Endothelial cell of umbilical vein (primary cell): ENCODE data around the gene RANBP17. TPM values are rescaled to one million over a fixed set of nuclear protein-coding genes. Genes with fewer than 3 reads are reported as not detected.

ENCODE experiments used
- BruUV-seq: library from RNA; stranded (reverse); fragments of 400-500 nt; replicated peaks from 2 replicates; lab custom pipeline; 2021; lab: Mats Ljungman, UMichigan
- CTCF ChIA-PET: fragments of 300-600, 350-600 bp; sonication (Branson Sonifier 250); formaldehyde crosslinking; loops from one replicate; lab custom pipeline; 2021; ENCODE audit warnings: antibody characterized with exemption, inconsistent platforms; lab: Charles Lee
- POLR2A ChIA-PET: fragments of 300-600, 350-600 bp; sonication (Branson Sonifier 250); formaldehyde crosslinking; loops from one replicate; lab custom pipeline; 2021; ENCODE audit warnings: antibody characterized with exemption, inconsistent platforms; lab: Charles Lee
- DNase-seq: peaks from one replicate; pipeline ENCODE4 v3.0.0-alpha.2; 2011; ENCODE audit warnings: low read depth, low spot score
- FAIRE-seq: peaks from 2 replicates; lab custom pipeline; 2011; peaks lifted over from hg19 to GRCh38; lab: Jason Lieb, UNC
- H2AFZ ChIP-seq: 2 replicates; pipeline ENCODE4 v1.6.0; 2012; ENCODE audit warnings: low read depth, low read length, control low read depth, inconsistent platforms
- H3K27ac ChIP-seq: 2 replicates; pipeline ENCODE4 v1.5.1; 2011; ENCODE audit warnings: low read depth, mild to moderate bottlenecking, control low read depth, low read length, moderate library complexity; ENCODE audit not compliant: insufficient read depth
- H3K27me3 ChIP-seq, 2 experiments: 2 replicates each; pipeline versions ENCODE4 v1.6.0 to v1.6.1; 2011; ENCODE audit warnings: low read length in 2 of 2, mixed read lengths in 1 of 2; ENCODE audit not compliant: control insufficient read depth in 2 of 2, insufficient read depth in 2 of 2
- H3K36me3 ChIP-seq, 2 experiments: 2 replicates in 1 of 2; 3 replicates in 1 of 2; pipeline ENCODE4 v1.5.1; 2011; ENCODE audit warnings: low read length in 2 of 2, mild to moderate bottlenecking in 1 of 2, moderate library complexity in 1 of 2; ENCODE audit not compliant: control insufficient read depth in 2 of 2, insufficient read depth in 2 of 2; ENCODE audit errors: extremely low read depth in 1 of 2
- H3K4me1 ChIP-seq: 3 replicates; pipeline ENCODE4 v1.5.1; 2011; ENCODE audit warnings: mild to moderate bottlenecking, low read length; ENCODE audit not compliant: control insufficient read depth, insufficient read depth; ENCODE audit errors: extremely low read depth
- H3K4me2 ChIP-seq: 2 replicates; pipeline ENCODE4 v1.6.1; 2011; ENCODE audit warnings: low read length, control low read depth, mixed read lengths; ENCODE audit not compliant: insufficient read depth
- H3K4me3 ChIP-seq, 3 experiments: fragments of 200-600 bp in 1 of 3; sonication (generic), shearing (Covaris generic) in 1 of 3; replicated peaks in 1 of 3; 2 replicates each; pipeline ENCODE4 v1.5.1; 2011 to 2016; ENCODE audit warnings: control low read depth in 3 of 3, low read length in 3 of 3, mild to moderate bottlenecking in 2 of 3, inconsistent platforms in 1 of 3, low read depth in 1 of 3, moderate library complexity in 1 of 3; ENCODE audit not compliant: insufficient read depth in 1 of 3
- H3K79me2 ChIP-seq: 2 replicates; pipeline ENCODE4 v1.6.0; 2012; ENCODE audit warnings: low read length, inconsistent platforms; ENCODE audit not compliant: control insufficient read depth, insufficient read depth
- H3K9ac ChIP-seq: replicated peaks from 2 replicates; pipeline ENCODE3; 2011; ENCODE audit warnings: low read length, control low read depth; ENCODE audit not compliant: insufficient read depth; ENCODE audit errors: extremely low read depth
- H3K9me1 ChIP-seq: replicated peaks from 3 replicates; pipeline ENCODE4 v1.6.0; 2011; ENCODE audit warnings: mild to moderate bottlenecking, low read length; ENCODE audit not compliant: control insufficient read depth, insufficient read depth; ENCODE audit errors: extremely low read depth
- H3K9me3 ChIP-seq: replicated peaks from 2 replicates; pipeline ENCODE4 v1.5.1; 2012; ENCODE audit warnings: low read length, inconsistent platforms; ENCODE audit not compliant: control insufficient read depth, insufficient read depth
- H4K20me1 ChIP-seq: replicated peaks from 2 replicates; pipeline ENCODE3; 2011; ENCODE audit warnings: mild to moderate bottlenecking, low read length; ENCODE audit not compliant: control insufficient read depth, insufficient read depth; ENCODE audit errors: extremely low read depth
- EZH2 ChIP-seq: IDR thresholded peaks from 2 replicates; pipeline ENCODE4 v1.6.1; 2012; ENCODE audit warnings: borderline replicate concordance, low read depth, mild to moderate bottlenecking, moderate library complexity, low read length, inconsistent platforms; ENCODE audit not compliant: severe bottlenecking
- FOS ChIP-seq: IDR thresholded peaks from 2 replicates; pipeline ENCODE4 v1.6.1; 2011; ENCODE audit warnings: mild to moderate bottlenecking, low read length, moderate library complexity, borderline replicate concordance; ENCODE audit not compliant: insufficient read depth
- GATA2 ChIP-seq: IDR thresholded peaks from 2 replicates; pipeline ENCODE4 v1.7.0; 2011; ENCODE audit warnings: low read depth, mild to moderate bottlenecking, moderate library complexity, mixed read lengths, low read length; ENCODE audit not compliant: insufficient read length, insufficient read depth
- JUN ChIP-seq: IDR thresholded peaks from 2 replicates; pipeline ENCODE4 v1.6.1; 2011; ENCODE audit warnings: borderline replicate concordance, low read depth; ENCODE audit not compliant: insufficient read length, insufficient read depth
- MYC ChIP-seq: IDR thresholded peaks from one replicate; pipeline ENCODE4 v1.6.1; 2011; ENCODE audit warnings: mild to moderate bottlenecking, low read depth, low read length
- POLR2A ChIP-seq: IDR thresholded peaks from 2 replicates; pipeline ENCODE4 v1.6.1; 2012; ENCODE audit warnings: low read depth, mild to moderate bottlenecking, control low read depth, low read length
- POLR2AphosphoS5 ChIP-seq: IDR thresholded peaks from 2 replicates; pipeline ENCODE4 v1.6.1; 2012; ENCODE audit warnings: low read depth, mild to moderate bottlenecking, control low read depth, low read length, moderate library complexity; ENCODE audit not compliant: insufficient read depth
- dilution Hi-C: fragments of 300-500 bp; cut with MboI; formaldehyde crosslinking; loops from one replicate; pipeline ENCODE4 v1.15.0; 2019; ENCODE audit warnings: low sequenced_read_pairs; ENCODE audit not compliant: extremely low pct_ligation_motif_present
- intact Hi-C: fragments of 100-400 bp; cut with micrococcal nuclease; formaldehyde crosslinking; loops from one replicate; pipeline ENCODE4 v1.10.0; 2022
- polyA plus RNA-seq, 4 experiments: library from polyadenylated mRNA; depleted of rRNA in 3 of 4; stranded (reverse) in 3 of 4; unstranded in 1 of 4; fragments of >200 nt; gene quantifications; 2 replicates each; pipeline versions ENCODE4 v1.2.1 to v1.2.3, GENCODE V29; 2011 to 2012; ENCODE audit warnings: missing spikeins in 1 of 4
- total RNA-seq: library from RNA; stranded (reverse); gene quantifications from 2 replicates; pipeline ENCODE4 v1.2.3, GENCODE V29; 2021
- TF ChIP-seq, protein P1 (sequence below): IDR thresholded peaks from 2 replicates; pipeline ENCODE4 v1.6.1; 2011; ENCODE audit not compliant: insufficient read depth, insufficient read length
- TF ChIP-seq, protein P2 (sequence below), 2 donors: IDR thresholded peaks; 1 replicate in 1 of 2; 2 replicates in 1 of 2; pipeline ENCODE4 v1.5.1; 2011; ENCODE audit warnings: low read length in 2 of 2, mild to moderate bottlenecking in 2 of 2, moderate library complexity in 2 of 2, control low read depth in 1 of 2, inconsistent platforms in 1 of 2, low read depth in 1 of 2; ENCODE audit not compliant: insufficient read depth in 1 of 2; ENCODE audit errors: extremely low read depth in 1 of 2

Gene RANBP17
- total and polyA plus RNA-seq, 2 donors (not counting 3 experiments of a cell fraction or from before 2014, with no cell fraction given) = 5.6 to 13.6 TPM

DNA sequence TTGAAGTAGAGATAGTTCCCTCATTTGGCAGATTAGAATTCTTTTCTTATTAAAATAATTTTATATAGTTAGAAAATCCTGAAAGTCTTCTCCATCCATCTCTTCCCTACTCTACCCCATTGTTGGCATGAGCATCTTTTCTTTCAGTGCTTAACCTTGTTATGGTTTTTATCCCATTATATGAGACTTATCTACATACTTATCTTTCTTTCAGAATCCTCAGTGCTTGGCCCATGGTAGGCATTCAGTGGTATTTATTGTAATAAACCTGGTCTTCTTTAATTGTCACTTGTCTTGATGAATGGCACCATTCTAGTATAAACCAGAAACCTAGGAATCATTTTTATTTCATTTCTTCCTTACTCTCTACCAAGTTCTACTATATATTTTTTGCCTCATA, 277.4 kb downstream of the RANBP17 start:
- dilution Hi-C loops = no loop called here
- Histone ChIP-seq H3K79me2 (no peaks in the 10 kb centered on the region), H3K4me2 (no peak overlapping the region), H4K20me1 (no peaks in the 10 kb centered on the region), H3K27me3 (no peaks in the 10 kb centered on the region), H2AFZ (no peak overlapping the region), H3K9me3 (no peaks in the 10 kb centered on the region), H3K36me3 (no peaks in the 10 kb centered on the region), H3K9me1 (no peaks in the 10 kb centered on the region), H3K9ac (no peak overlapping the region), H3K27ac (no peak overlapping the region), H3K4me3 (no peak overlapping the region), H3K4me1 (no peaks in the 10 kb centered on the region)
- FAIRE-seq (no peak), DNase-seq (no peak)
- TF ChIP-seq MYC (no peak), POLR2AphosphoS5 (no peak), FOS (no peak), EZH2 (no peak), GATA2 (no peak), JUN (no peak), POLR2A (no peak)
- TF ChIP-seq, protein P1, sequence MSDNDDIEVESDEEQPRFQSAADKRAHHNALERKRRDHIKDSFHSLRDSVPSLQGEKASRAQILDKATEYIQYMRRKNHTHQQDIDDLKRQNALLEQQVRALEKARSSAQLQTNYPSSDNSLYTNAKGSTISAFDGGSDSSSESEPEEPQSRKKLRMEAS = no peak
- TF ChIP-seq, protein P2, sequence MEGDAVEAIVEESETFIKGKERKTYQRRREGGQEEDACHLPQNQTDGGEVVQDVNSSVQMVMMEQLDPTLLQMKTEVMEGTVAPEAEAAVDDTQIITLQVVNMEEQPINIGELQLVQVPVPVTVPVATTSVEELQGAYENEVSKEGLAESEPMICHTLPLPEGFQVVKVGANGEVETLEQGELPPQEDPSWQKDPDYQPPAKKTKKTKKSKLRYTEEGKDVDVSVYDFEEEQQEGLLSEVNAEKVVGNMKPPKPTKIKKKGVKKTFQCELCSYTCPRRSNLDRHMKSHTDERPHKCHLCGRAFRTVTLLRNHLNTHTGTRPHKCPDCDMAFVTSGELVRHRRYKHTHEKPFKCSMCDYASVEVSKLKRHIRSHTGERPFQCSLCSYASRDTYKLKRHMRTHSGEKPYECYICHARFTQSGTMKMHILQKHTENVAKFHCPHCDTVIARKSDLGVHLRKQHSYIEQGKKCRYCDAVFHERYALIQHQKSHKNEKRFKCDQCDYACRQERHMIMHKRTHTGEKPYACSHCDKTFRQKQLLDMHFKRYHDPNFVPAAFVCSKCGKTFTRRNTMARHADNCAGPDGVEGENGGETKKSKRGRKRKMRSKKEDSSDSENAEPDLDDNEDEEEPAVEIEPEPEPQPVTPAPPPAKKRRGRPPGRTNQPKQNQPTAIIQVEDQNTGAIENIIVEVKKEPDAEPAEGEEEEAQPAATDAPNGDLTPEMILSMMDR (IDR thresholded peaks at IDR 0.05; ENCODE audit: extremely low read depth in 1 of 2, insufficient read depth in 1 of 2, low read depth in 1 of 2, low read length in 2 of 2) = no peak
- ChIA-PET POLR2A (no interaction called here), CTCF (no interaction called here)
- no TSS peak for BruUV-seq
- intact Hi-C loops = no loop called here
